Measurements from ENCODE around the gene ADAMTS14.

Gene ADAMTS14

GRCh38 chr10:70674560-70675495 lies 2.5 kb downstream of the ADAMTS14 start:
- H3K27ac ChIP-seq: no peak overlapping the region
- DNase-seq (ENCODE audit: low read depth, low spot score): no peak

- DNase-seq (ENCODE audit: low read depth, low spot score): no peak
- no peak overlapping the region for H3K27ac ChIP-seq
Measured at GRCh38 chr10:70675496-70676161, 3.3 kb downstream of the ADAMTS14 start.

- H3K27ac ChIP-seq: no peak overlapping the region
- DNase-seq (ENCODE audit: low read depth, low spot score): no peak
Measured at GRCh38 chr10:70676511-70676910, 4.2 kb downstream of the ADAMTS14 start.

GRCh38 chr10:70677016-70677415 lies 4.7 kb downstream of the ADAMTS14 start:
- no peak for DNase-seq (ENCODE audit: low read depth, low spot score)
- H3K27ac ChIP-seq: no peak overlapping the region

- H3K27ac ChIP-seq: no peak overlapping the region
- DNase-seq (ENCODE audit: low read depth, low spot score): no peak
Measured at GRCh38 chr10:70677620-70678249, 5.4 kb downstream of the ADAMTS14 start.

- no peak for DNase-seq (ENCODE audit: low read depth, low spot score)
- no peak overlapping the region for H3K27ac ChIP-seq
Measured at GRCh38 chr10:70678250-70678635, 5.9 kb downstream of the ADAMTS14 start.

- DNase-seq (ENCODE audit: low read depth, low spot score): no peak
- no peak overlapping the region for H3K27ac ChIP-seq
Measured at GRCh38 chr10:70678757-70679489, 6.6 kb downstream of the ADAMTS14 start.

GRCh38 chr10:70679498-70679897 lies 7.2 kb downstream of the ADAMTS14 start:
- H3K27ac ChIP-seq: no peak overlapping the region
- no peak for DNase-seq (ENCODE audit: low read depth, low spot score)

- DNase-seq (ENCODE audit: low read depth, low spot score): no peak
- no peak overlapping the region for H3K27ac ChIP-seq
Measured at GRCh38 chr10:70680899-70681730, 8.8 kb downstream of the ADAMTS14 start.

GRCh38 chr10:70681731-70682005 lies 9.4 kb downstream of the ADAMTS14 start:
- no peak for DNase-seq (ENCODE audit: low read depth, low spot score)
- no peak overlapping the region for H3K27ac ChIP-seq

- no peak for DNase-seq (ENCODE audit: low read depth, low spot score)
- no peak overlapping the region for H3K27ac ChIP-seq
Measured at GRCh38 chr10:70682920-70683600, 10.8 kb downstream of the ADAMTS14 start.

GRCh38 chr10:70683601-70683934 lies 11.3 kb downstream of the ADAMTS14 start:
- no peak for DNase-seq (ENCODE audit: low read depth, low spot score)

GRCh38 chr10:70683940-70684339 lies 11.6 kb downstream of the ADAMTS14 start:
- no peak for DNase-seq (ENCODE audit: low read depth, low spot score)
- H3K27ac ChIP-seq: no peak overlapping the region

More at GRCh38 chr10:70683601-70683934, 11.3 kb downstream of the ADAMTS14 start:
- no peak overlapping the region for H3K27ac ChIP-seq

GRCh38 chr10:70684374-70684773 lies 12.1 kb downstream of the ADAMTS14 start:
- H3K27ac ChIP-seq: no peak overlapping the region
- DNase-seq (ENCODE audit: low read depth, low spot score): no peak

GRCh38 chr10:70684839-70685454 lies 12.6 kb downstream of the ADAMTS14 start:
- no peak for DNase-seq (ENCODE audit: low read depth, low spot score)
- no peak overlapping the region for H3K27ac ChIP-seq

GRCh38 chr10:70685455-70685911 lies 13.2 kb downstream of the ADAMTS14 start:
- H3K27ac ChIP-seq: no peak overlapping the region
- no peak for DNase-seq (ENCODE audit: low read depth, low spot score)

GRCh38 chr10:70688828-70689227 lies 16.5 kb downstream of the ADAMTS14 start:
- no peak for DNase-seq (ENCODE audit: low read depth, low spot score)
- no peak overlapping the region for H3K27ac ChIP-seq

- DNase-seq (ENCODE audit: low read depth, low spot score): no peak
- no peak overlapping the region for H3K27ac ChIP-seq
Measured at GRCh38 chr10:70689661-70690060, 17.4 kb downstream of the ADAMTS14 start.

GRCh38 chr10:70690589-70690988 lies 18.3 kb downstream of the ADAMTS14 start:
- no peak for DNase-seq (ENCODE audit: low read depth, low spot score)
- no peak overlapping the region for H3K27ac ChIP-seq

All from epithelial cell of prostate (primary cell).